Skeletal muscle cell (primary cell): ENCODE results near the gene DMD.

Experiments used
- DNase-seq: peaks from one replicate; pipeline ENCODE4 v3.0.0-alpha.2; 2010; ENCODE audit warnings: low read depth
- H3K4me3 ChIP-seq: 2 replicates; pipeline ENCODE4 v1.5.1; 2011; ENCODE audit warnings: low read depth, mild to moderate bottlenecking, control low read depth, low read length, moderate library complexity

Gene DMD

DNA sequence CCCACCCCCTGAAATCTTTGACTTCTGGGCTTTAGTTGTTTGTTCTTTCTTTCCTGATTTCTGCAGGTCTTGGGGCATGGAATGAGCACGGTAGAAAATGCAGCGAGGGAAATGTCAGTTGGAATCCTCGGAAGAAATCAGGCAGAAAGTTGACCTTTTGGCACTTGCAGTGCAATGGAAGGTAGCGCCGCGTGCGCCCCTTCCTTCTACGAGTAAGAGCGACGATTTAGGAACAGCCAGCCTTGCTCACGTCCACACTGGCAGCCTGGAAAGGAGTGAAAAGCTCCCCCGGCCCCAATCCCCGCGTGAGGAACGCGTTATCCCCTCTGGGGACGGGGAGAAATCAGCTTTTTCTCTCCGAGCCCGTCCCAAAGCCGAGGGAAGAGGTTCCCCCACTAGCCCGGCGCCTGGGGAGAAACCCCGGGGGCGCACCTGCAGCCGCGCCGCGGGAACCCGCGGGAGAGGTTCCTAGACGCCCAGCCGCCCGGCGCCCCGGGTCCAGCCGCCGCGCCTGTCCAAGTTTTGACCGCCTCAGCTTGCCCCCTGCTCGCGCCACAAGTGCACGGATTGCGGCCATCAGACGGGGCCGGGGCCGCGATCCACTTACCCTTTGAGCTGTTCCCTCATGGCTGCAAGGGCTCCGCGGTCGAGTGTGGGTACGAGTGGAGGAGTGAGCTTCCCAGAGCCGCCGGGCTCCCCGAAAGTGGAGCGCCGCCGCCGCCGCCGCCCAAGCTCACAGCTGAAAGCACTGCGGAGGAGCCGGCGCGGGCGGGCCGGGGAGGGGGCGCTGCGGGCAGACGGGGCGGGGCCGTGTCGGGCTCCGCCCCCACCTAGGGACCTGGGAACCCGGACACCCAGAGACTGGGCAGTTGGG lies 1944.9 kb downstream of the DMD start:
- DNase-seq, result no peak
- H3K4me3 ChIP-seq, result peak overlapping the region; percentile 56

DNA sequence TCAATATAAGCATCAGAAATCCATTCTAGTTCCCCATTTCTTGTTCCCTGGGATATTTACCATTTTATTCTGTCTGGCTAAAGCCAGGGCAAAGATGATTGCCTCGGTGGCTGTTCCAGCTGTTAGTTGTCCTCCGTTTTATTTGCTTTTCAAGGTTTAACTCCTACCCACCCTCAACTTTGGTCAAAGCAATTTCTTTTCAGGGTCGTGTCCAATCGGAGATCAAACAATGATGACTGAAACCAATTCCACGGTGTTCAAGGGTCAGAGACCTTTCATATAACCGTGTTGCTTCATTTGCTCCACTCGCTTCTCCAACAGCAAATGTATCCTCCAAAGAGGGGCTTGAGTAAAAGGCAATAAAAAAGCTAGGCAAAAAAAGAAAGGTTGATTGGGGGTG lies 1946.0 kb downstream of the DMD start:
- no peak for DNase-seq
- H3K4me3 ChIP-seq, result no peak overlapping the region

DNA sequence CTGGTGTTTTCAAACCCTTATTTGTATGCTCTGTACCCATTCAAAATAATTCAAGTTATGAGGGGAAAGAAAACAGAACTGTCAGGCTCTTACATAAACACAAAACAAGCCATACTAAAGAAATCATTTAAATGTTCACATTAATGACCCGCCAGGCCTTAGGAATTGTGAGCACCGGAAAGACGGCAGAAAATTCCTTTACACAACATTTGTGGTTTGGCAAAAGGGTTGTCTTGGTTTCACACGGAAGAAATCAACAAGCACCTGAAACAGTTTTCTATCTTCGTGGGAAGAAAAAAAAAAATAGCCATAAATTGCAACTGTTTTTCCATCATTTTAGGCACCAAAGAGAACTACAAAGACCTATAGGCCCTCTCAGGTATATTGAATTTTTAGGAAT lies 1951.0 kb downstream of the DMD start:
- no peak overlapping the region for H3K4me3 ChIP-seq
- DNase-seq, result no peak

DNA sequence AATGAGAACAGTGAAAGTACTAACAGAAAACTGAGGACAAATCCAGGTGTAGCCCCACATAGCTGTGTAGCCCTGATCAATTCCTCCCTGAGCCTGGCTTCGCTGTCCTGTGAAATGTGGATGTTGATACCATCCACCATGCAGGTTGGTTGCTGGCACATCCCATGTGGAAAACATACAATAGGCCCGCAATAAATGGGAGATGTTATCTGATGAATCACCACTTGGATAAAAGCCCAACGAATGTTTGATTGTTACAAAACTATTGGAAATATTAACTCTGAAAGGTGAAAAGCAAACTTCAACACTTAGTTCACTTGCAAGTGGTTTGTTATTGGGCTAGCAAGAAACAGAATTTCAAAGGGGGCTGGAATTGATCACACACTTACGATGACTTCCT lies 1953.2 kb downstream of the DMD start:
- no peak for DNase-seq
- H3K4me3 ChIP-seq, result no peak overlapping the region

DNA sequence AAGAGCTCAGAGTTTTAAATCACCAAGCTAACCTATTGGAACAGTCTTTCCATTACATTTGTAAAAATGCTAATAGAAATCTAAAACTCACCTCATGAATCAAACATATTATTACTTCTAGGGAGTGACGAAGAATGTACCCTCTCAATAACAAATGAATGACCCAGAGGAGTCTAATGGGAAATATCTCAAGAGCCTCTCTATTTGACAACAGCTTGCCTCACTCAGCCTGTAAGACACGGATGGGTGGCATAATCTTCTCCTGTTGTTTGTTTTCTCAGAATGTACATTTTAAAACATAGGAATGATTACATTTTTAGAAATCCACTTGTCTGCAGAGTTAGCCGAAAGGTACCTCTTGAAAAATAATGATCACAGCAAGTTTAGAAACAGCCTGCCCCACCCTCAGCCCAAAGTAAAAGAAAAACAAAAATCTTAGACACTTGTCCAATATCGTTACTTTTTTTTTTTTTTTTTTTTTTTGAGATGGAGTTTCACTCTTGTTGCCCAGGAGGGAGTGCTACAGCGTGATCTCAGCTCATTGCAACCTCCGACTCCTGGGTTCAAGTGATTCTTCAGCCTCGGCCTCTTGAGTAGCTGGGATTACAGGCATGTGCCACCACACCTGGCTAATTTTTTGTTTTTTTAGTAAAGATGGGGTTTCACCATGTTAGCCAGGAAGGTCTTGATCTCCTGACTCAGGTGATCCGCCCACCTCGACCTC lies 1955.9 kb downstream of the DMD start:
- no peak overlapping the region for H3K4me3 ChIP-seq

DNA sequence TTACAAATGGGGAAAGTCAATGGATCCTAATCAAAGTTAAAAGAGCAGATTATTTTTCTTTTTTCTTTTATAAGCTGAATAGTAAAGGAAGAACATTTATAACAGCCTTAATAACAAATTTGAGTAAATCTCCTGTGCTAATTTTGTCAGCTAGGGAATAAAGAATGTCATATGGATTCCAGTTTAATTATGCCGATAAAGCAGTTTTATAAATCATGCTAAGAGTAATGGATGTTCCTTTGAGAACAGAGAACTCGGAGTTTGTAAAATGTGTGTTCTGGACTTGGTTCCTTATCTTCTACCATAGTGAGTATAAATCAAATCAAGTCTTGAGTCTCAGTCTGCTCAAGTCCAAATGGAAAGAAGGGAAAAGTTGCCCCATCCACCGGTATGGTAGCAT lies 1959.2 kb downstream of the DMD start:
- no peak for DNase-seq
- H3K4me3 ChIP-seq, result no peak overlapping the region

More for the DNA sequence above, 1955.9 kb downstream of the DMD start:
- no peak for DNase-seq

DNA sequence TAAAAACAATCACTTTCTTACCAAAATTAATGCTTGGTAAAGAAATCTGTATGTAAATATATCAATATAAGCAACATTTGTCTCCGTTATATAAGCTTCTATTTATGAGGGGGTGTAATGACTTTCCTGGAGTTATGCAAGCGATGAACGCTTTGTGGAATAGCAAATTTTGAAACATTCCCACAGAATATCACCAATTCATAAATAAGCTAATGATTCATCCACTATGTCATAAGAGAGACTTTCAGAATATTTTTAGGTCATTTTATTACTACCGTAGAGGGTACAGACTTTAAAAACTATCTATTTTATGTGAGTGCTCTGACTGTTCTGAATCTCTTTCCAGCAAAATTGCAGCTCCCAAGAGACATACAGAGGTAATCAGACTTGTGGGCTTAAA lies 1960.0 kb downstream of the DMD start:
- no peak overlapping the region for H3K4me3 ChIP-seq
- DNase-seq, result peak; percentile 30

DNA sequence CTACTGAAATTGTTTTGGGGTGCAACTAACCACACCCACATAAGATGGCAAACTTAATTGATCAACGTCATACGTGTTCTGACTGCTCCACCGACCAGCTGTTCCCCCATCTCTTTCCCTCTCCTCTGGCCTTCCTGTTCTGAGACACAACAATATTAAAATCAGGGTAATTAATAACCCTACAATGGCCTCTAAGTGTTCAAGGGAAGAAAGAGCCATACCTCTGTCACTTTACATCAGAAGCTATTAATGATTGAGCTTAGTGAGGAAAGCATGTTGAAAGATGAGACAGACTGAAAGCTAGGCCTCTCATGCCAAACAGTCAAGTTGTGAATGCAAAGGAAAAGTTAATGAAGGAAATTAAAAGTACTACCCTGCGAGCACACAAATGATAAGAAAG lies 1965.6 kb downstream of the DMD start:
- no peak for DNase-seq
- H3K4me3 ChIP-seq, result no peak overlapping the region

DNA sequence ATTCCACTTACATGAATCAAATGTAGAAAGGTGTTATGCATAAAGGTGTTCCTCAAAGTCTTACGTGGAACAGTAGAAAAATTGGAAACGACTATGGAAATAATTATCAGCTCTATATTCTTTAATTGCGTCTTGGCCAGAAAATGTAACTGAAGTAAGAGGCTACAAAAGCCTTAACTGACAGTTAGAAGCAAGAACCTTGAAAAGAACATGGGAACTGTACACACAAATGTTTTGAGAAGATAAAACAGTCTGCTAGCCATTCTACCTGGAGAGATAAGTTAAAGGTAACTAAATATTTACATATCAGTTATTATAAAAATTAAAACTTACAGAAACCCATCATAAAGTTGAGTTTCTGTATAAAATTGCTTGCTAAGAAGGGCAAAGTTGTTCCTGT lies 1967.5 kb downstream of the DMD start:
- DNase-seq, result no peak
- no peak overlapping the region for H3K4me3 ChIP-seq

DNA sequence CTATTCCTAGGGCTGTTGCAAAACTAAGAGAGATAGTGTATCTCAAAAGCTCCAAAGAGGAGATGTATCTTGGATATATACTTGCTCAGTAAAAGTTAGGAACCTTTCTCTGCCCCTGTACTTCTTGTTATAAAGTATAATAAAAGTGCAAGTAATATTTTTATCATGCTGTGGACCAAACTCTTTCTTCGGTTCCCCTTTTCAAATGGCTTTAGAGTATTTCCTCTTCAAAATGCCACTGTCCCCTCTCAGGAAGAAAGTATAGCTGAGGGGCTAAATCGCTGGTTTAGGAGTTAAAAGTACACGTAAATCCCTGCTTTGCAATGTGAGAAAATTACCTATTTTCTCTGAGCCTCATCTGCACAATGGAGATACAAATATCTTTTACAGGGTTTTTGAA lies 1970.4 kb downstream of the DMD start:
- H3K4me3 ChIP-seq, result no peak overlapping the region
- no peak for DNase-seq

DNA sequence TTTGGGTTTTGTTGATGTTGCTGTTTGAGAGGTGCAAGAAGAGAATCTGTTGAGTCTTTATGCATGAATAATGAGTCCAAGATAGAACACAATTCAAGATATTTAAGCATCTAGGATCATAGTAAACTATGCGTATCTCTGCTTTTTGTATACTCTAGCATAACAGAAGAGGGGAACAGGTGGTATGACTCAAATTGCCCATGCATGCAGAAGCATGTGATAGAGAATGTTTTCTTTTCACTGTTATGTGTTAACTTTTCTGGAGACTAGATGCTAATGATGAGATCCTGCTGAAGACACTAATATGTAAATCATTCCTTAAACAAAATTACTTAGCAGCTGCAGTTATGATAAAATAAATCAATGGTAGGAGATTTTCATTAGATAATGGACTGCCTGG lies 1974.2 kb downstream of the DMD start:
- H3K4me3 ChIP-seq, result no peak overlapping the region
- DNase-seq, result no peak

DNA sequence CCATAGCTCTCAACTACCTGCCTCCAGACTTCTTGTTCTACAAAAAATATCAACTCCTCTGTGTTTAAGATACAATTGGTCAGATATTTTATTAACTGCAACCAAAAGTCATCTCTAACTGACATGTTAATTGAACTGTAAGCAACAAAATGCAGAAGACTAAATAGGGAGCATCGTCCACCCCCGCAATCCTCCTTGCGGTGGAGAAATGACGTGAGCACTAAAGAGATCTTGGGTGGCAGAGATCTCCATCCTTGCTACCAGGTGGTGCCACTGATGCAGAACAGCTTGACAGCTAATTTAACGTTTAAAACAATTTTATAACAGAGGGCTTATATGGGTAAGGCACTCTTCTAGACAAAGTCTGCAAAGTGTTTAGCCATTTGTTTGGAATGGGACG lies 1975.1 kb downstream of the DMD start:
- no peak overlapping the region for H3K4me3 ChIP-seq
- no peak for DNase-seq

DNA sequence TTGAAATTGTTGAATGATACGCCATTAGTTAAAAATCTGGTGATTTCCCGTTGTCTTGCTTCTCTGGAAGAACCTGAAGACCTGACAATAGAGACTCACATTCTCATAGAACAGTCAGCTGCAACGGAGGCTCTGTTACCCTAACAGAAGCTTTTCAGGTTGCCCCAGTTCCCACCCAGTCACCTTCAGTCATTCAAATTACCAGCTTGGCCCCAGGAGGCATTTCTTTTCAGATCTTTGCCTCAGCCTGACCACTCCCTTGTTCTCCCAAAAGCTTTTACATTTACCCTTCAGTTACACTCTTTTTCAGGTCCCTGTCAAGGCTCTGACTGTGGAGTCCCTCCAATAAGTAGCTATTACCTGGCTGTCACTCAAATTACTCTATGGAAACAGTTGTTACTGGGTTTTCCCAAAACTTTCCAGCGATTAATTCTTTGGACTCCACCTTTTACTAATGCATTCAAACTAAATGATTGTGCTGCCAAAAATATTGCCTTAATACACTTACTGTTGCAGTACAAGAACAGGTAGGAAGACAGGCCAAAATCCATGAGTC lies 1977.3 kb downstream of the DMD start:
- no peak overlapping the region for H3K4me3 ChIP-seq
- DNase-seq, result no peak

DNA sequence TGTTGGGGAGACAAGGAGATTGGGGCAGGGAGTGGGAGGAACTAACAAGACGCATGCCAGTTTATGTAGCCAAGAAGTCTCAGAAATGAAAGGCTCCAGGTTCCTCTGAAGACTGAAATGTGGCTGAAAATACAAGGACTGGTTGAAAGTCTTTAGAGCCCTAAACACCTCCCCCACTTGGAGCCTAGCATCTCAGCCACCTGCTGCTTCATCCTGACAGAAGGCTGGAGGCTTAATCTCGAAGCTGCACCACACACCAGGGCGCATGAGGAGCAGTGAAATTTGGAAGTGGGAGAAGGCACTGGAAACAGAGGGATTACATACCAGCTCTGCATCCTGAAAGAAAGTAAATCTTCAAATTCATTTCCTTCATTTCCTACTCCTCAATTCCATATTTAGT lies 1978.8 kb downstream of the DMD start:
- H3K4me3 ChIP-seq, result no peak overlapping the region
- DNase-seq, result no peak

DNA sequence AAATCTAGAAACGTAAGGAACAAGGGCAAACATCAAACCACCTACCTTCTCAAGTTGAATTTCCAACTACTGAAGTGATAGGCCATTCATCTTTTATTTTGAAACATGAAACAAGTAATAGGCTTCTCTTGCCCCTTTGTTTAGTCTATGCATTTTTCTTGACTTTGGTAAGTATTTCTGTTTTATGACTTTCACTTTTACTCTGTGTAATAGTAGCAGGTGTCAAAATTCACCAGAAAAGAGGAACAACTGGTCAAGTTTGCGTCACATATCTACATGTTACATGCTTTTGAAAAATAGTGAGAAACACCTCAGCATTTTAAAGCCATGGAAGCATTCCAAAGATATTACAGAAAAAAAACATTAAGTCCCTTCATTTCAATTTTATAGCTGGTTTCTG lies 1982.4 kb downstream of the DMD start:
- no peak for DNase-seq
- no peak overlapping the region for H3K4me3 ChIP-seq

DNA sequence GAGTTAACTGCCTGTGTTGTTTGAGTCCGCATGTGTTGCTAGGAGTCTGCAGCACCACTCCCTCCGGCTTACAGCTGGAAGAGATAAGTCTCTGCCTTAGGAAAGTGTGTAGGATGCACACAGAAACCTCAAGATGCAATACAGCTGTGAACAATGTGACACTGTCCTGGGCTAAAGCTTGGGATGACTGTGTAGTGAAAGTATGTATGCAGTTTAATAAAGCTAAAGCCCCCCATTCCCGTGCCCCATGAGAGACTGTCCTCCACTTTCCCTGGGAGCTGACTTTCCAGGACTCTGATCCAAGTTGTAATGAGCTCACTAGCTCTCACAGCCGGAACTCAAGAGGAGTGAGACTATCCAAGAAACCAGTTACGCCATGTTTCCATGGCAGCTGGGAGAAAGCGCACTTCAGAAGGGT lies 1982.9 kb downstream of the DMD start:
- peak; percentile 38 for DNase-seq
- no peak overlapping the region for H3K4me3 ChIP-seq

DNA sequence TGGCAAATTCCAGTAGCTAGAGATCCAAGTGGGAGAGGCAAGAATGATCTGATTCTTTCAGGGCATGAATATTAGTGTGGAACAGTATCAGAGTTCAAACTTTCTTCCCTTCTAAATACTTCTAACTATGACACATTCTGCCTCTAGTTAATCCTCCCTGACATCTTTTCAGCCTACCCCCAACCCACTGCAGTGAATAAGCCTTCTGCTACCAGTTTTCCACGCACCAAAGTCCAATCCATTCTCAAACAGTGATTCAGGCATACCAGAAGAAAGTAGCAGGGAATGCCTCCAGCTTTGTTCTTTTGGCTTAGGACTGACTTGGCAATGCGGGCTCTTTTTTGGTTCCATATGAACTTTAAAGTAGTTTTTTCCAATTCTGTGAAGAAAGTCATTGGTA lies 1984.1 kb downstream of the DMD start:
- DNase-seq, result no peak

DNA sequence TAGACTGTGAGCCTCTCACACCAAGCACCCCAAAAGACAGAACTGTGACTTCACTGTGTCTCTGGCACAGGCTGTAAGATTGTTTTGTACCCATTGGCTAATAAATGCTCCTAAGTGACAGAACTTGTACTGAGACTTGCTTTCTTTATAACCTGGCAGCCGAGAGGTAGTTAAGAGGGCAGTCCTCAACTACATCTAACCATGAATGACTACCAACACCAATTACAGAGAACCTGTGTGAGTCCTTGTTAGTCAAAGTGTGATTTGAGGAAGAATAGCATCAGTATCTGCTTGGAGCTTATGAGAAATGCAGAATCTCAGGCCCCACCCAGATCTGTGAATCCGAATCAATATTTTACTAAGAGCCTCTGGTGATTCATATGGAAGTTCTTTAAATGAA lies 1985.5 kb downstream of the DMD start:
- no peak overlapping the region for H3K4me3 ChIP-seq
- DNase-seq, result no peak

More for the DNA sequence above, 1984.1 kb downstream of the DMD start:
- no peak overlapping the region for H3K4me3 ChIP-seq

DNA sequence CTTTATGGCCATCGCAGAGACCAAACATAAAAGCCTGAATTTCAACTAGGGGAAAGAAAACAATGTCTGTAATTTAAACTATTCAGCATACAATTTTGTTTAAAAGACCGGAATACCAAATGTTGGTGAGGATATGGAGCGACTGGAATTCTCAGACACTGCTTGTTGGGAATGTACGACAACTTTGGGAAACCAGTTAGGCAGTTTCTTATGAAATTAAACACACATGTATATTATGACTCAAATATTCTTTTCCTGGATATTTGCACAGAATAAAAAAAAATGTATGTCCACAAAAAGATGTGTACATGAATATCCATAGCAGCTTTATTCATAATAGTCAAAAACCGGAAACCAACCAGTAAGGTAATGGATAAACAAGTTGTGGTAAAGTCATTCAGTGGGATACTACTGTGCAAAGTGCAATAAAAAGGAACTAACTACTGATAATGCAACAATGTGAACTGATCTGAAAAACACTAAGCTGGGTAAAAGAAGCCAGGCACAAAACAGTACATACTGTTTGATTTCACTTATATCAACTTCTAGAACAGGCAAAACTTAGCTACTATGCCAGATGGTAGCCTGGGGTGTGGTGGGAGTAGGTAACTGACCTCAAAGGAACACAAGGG lies 1986.9 kb downstream of the DMD start:
- no peak overlapping the region for H3K4me3 ChIP-seq
- no peak for DNase-seq

DNA sequence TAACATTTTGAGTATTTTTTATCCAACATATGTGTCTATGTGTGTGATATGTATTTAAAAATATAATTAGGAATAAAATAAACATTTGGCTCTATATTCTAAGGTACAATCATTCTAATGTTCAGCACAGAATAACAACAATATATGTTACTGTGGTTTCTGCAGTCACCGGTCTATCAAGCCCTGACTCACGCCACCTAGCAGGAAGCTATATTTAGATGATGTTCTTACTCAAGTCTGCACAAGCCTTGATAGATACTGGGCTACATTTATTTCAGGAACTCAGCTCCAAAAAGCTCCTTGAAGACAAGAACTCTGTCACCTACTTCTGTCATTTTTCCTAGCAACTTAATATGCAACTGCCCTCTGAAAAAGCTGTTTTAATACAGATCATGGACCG lies 1987.5 kb downstream of the DMD start:
- no peak for DNase-seq
- H3K4me3 ChIP-seq, result no peak overlapping the region
